CD4-positive, alpha-beta T cell (primary cell): ENCODE data around the gene INO80. TPM values are rescaled to one million over a fixed set of nuclear protein-coding genes. Genes with fewer than 3 reads are reported as not detected.

Experiments
- ATAC-seq: fragments of 200-7000 bp; cut with Tn5 transposase; one replicate; pipeline ENCODE4 v1.10.0; 2022; ENCODE audit warnings: mild to moderate bottlenecking; ENCODE audit not compliant: poor library complexity
- CTCF ChIA-PET: fragments of 350-600 bp; sonication (Branson Sonifier 250); formaldehyde crosslinking; loops from one replicate; lab custom pipeline; 2021; ENCODE audit warnings: antibody characterized with exemption, inconsistent platforms; lab: Charles Lee
- POLR2A ChIA-PET: fragments of 350-600 bp; sonication (Branson Sonifier 250); formaldehyde crosslinking; loops from one replicate; lab custom pipeline; 2021; ENCODE audit warnings: antibody characterized with exemption, inconsistent platforms; lab: Charles Lee
- DNase-seq, 14 experiments: peaks; one replicate each; pipeline ENCODE4 v3.0.0-alpha.2; 2013 to 2020; ENCODE audit warnings: mixed read lengths in 2 of 14
- H3K27ac ChIP-seq, 2 donors: one replicate each; pipeline versions ENCODE4 v1.5.1 to v1.7.0; 2013; ENCODE audit warnings: low read length in 2 of 2, low read depth in 1 of 2, mild to moderate bottlenecking in 1 of 2
- H3K27me3 ChIP-seq, 2 experiments: 1 replicate in 1 of 2; 2 replicates in 1 of 2; pipeline versions ENCODE4 v1.6.1 to v1.7.0; 2013; ENCODE audit warnings: low read length in 2 of 2, control low read depth in 1 of 2, mild to moderate bottlenecking in 1 of 2, moderate library complexity in 1 of 2; ENCODE audit not compliant: insufficient read depth in 2 of 2, control insufficient read depth in 1 of 2
- H3K36me3 ChIP-seq: one replicate; pipeline ENCODE4 v1.6.1; 2013; ENCODE audit warnings: low read length, control low read depth; ENCODE audit not compliant: insufficient read depth
- H3K4me1 ChIP-seq: one replicate; pipeline ENCODE4 v1.6.1; 2013; ENCODE audit warnings: low read length, control low read depth; ENCODE audit not compliant: insufficient read depth
- H3K4me3 ChIP-seq: one replicate; pipeline ENCODE4 v1.5.1; 2013; ENCODE audit warnings: mild to moderate bottlenecking, low read length, moderate library complexity
- H3K9me3 ChIP-seq, 2 experiments: 1 replicate in 1 of 2; 2 replicates in 1 of 2; pipeline versions ENCODE4 v1.6.1 to v1.7.0; 2013; ENCODE audit warnings: low read length in 2 of 2, mild to moderate bottlenecking in 2 of 2, control low read depth in 1 of 2, moderate library complexity in 1 of 2; ENCODE audit not compliant: control insufficient read depth in 1 of 2, insufficient read depth in 1 of 2
- H3K27ac Mint-ChIP-seq: one replicate; pipeline ENCODE4 v1.8.0; 2020; ENCODE audit warnings: mixed read lengths
- H3K27me3 Mint-ChIP-seq: one replicate; pipeline ENCODE4 v1.8.0; 2021; ENCODE audit warnings: mixed read lengths
- H3K36me3 Mint-ChIP-seq: one replicate; pipeline ENCODE4 v1.8.0; 2021; ENCODE audit warnings: low read depth, mixed read lengths
- H3K4me1 Mint-ChIP-seq: one replicate; pipeline ENCODE4 v1.8.0; 2021; ENCODE audit warnings: low read depth, mixed read lengths
- H3K4me3 Mint-ChIP-seq: one replicate; pipeline ENCODE4 v1.8.0; 2020; ENCODE audit warnings: mild to moderate bottlenecking, mixed read lengths
- H3K9me3 Mint-ChIP-seq: one replicate; pipeline ENCODE4 v1.8.0; 2020; ENCODE audit warnings: mixed read lengths
- intact Hi-C, 2 experiments: fragments of 100-400 bp; cut with DNase I in 1 of 2; cut with micrococcal nuclease in 1 of 2; formaldehyde crosslinking; loops; one replicate each; pipeline versions ENCODE4 v1.15.1 to v1.9.0; 2023 to 2025; cut with DNase I, micrococcal nuclease
- total RNA-seq, 174 experiments: library from RNA in 2 of 174; stranded (reverse) in 2 of 174; gene quantifications; one replicate each; pipeline ENCODE4 v1.2.3 and lab custom pipeline; 2021 to 2026
- TF ChIP-seq, protein P1 (sequence below): fragments of 200-600 bp; IDR thresholded peaks from one replicate; pipeline ENCODE4 v1.8.0; 2022; ENCODE audit warnings: antibody characterized with exemption, mild to moderate bottlenecking

INO80 gene
- total RNA-seq, 2 experiments from 2014 or later, result 20.3 to 22.9 TPM

DNA sequence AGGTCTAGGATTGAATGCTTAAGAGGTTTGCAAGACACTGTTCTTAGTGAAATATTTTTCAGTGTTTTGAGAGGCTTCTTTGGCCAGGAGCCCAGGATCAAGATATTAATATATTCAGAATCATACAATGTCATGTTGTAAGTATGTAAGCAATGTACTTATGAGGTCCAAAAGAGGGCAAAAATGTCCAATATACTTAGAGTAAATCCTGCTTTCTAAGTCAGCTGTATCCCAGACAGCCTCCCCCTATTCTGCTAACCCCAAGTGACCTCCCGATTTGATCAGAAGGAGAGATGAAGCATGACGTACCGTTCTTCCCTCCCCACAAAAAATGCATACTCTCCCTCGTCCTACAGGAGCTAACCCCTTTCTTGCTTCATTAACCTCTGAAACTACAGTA lies 91.9 kb downstream of the INO80 start:
- H3K27ac Mint-ChIP-seq, result no peak overlapping the region
- no peaks in the 10 kb centered on the region for H3K4me1 Mint-ChIP-seq
- intact Hi-C loops, result loop anchor here in 1 of 2 experiments (10.0 kb wide), 1 partner anchor 161 kb away; no protein-coding TSS in a partner anchor
- H3K9me3 ChIP-seq, result no peaks in the 10 kb centered on the region
- peaks cover 62% of the 10 kb centered on the region for H3K36me3 Mint-ChIP-seq
- H3K4me3 Mint-ChIP-seq, result no peak overlapping the region
- ATAC-seq (no peak), DNase-seq (no peak)
- TF ChIP-seq, protein P1, sequence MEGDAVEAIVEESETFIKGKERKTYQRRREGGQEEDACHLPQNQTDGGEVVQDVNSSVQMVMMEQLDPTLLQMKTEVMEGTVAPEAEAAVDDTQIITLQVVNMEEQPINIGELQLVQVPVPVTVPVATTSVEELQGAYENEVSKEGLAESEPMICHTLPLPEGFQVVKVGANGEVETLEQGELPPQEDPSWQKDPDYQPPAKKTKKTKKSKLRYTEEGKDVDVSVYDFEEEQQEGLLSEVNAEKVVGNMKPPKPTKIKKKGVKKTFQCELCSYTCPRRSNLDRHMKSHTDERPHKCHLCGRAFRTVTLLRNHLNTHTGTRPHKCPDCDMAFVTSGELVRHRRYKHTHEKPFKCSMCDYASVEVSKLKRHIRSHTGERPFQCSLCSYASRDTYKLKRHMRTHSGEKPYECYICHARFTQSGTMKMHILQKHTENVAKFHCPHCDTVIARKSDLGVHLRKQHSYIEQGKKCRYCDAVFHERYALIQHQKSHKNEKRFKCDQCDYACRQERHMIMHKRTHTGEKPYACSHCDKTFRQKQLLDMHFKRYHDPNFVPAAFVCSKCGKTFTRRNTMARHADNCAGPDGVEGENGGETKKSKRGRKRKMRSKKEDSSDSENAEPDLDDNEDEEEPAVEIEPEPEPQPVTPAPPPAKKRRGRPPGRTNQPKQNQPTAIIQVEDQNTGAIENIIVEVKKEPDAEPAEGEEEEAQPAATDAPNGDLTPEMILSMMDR, result no peak
- no peaks in the 10 kb centered on the region for H3K4me1 ChIP-seq
- no peaks in the 10 kb centered on the region for H3K27me3 ChIP-seq
- H3K27me3 Mint-ChIP-seq, result no peaks in the 10 kb centered on the region
- peaks cover 60% of the 10 kb centered on the region for H3K36me3 ChIP-seq
- ChIA-PET POLR2A (no interaction called here), CTCF (interaction anchor here (5.2 kb wide), 1 partner anchor 120 kb away, joined by 29 read pairs; no protein-coding TSS in a partner anchor)
- H3K9me3 Mint-ChIP-seq, result no peaks in the 10 kb centered on the region
- H3K4me3 ChIP-seq, result no peak overlapping the region
- no peak overlapping the region for H3K27ac ChIP-seq

DNA sequence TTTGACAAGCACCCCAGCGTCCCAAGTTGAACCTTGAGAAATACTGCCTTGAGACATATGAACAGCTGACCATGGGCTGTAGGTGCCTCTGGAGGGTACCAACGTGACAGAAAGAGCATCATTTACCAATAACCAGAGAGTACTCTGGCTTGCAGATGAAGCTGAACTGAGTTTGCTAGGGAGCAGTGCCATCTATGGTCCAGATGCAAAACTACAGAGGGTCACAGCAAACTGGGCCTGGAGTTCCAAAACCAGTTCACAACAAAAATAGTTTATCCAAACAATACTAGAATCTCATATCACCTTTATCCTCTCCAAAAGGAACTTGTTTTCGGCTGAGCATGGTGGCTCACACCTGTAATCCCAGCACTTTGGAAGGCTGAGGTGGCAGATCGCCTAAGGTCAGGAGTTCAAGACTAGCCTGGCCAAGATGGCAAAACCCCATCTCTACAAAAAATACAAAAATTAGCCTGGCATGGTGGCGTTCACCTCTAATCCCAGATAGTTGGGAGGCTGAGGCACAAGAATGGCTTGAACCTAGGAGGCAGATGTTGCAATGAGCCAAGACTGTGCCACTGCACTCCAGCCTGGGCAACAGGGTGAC lies 93.5 kb downstream of the INO80 start:
- intact Hi-C loops, result loop anchor here (1.0 to 10.0 kb wide), 3 partner anchors 118 to 165 kb away; no protein-coding TSS in a partner anchor
- H3K27me3 ChIP-seq, result no peaks in the 10 kb centered on the region
- ATAC-seq (peak; percentile 66), DNase-seq (peak in 12 of 14 experiments; percentile 2 to 69 (median 27))
- H3K36me3 ChIP-seq, result peaks cover 67% of the 10 kb centered on the region
- CTCF ChIA-PET, result interaction anchor here (0.6 to 5.2 kb wide), 6 partner anchors 81 to 128 kb away, joined by 3 to 29 read pairs (median 6); partner anchors contain the start of gene VPS18
- no peak overlapping the region for H3K4me3 ChIP-seq
- no peaks in the 10 kb centered on the region for H3K4me1 ChIP-seq
- Mint-ChIP-seq H3K36me3 (peaks cover 76% of the 10 kb centered on the region), H3K9me3 (no peaks in the 10 kb centered on the region), H3K4me3 (no peak overlapping the region), H3K27me3 (no peaks in the 10 kb centered on the region), H3K4me1 (no peaks in the 10 kb centered on the region), H3K27ac (no peak overlapping the region)
- no peaks in the 10 kb centered on the region for H3K9me3 ChIP-seq
- TF ChIP-seq, protein P1, result peak; percentile 59
- H3K27ac ChIP-seq, result no peak overlapping the region
- POLR2A ChIA-PET, result no interaction called here

DNA sequence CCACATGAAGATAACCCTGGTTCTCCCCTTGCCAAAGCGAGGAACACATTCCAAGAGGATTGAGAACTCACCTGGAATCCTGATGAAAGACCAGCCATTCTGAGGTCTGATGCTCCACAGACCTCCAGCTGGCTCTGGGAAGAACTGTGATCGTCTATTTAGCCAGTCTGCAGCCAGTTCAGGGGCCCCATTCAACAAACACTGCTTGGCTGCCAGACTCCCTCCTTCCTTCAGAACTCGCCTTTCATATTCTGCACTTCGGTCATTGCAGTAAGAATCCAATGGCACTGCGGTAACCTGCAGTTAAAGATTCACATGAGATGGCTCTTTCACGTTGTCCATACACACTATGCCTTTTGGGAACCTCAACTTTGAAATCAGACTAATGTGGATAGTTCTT lies 95.3 kb downstream of the INO80 start:
- Histone ChIP-seq H3K9me3 (no peaks in the 10 kb centered on the region), H3K4me1 (no peaks in the 10 kb centered on the region), H3K27me3 (no peaks in the 10 kb centered on the region), H3K4me3 (no peak overlapping the region), H3K27ac (no peak overlapping the region), H3K36me3 (peaks cover 65% of the 10 kb centered on the region)
- H3K4me1 Mint-ChIP-seq, result peaks cover 6% of the 10 kb centered on the region
- ChIA-PET POLR2A (no interaction called here), CTCF (no interaction called here)
- no peak for ATAC-seq
- no peak for DNase-seq
- no peaks in the 10 kb centered on the region for H3K27me3 Mint-ChIP-seq
- H3K4me3 Mint-ChIP-seq, result no peak overlapping the region
- H3K27ac Mint-ChIP-seq, result no peak overlapping the region
- H3K9me3 Mint-ChIP-seq, result no peaks in the 10 kb centered on the region
- intact Hi-C loops, result loop anchor here in 1 of 2 experiments (10.0 kb wide), 1 partner anchor 164 kb away; no protein-coding TSS in a partner anchor
- H3K36me3 Mint-ChIP-seq, result peaks cover 80% of the 10 kb centered on the region
- TF ChIP-seq, protein P1, result no peak
